Measurements from ENCODE around the gene KRT13. TPM values are rescaled to one million over a fixed set of nuclear protein-coding genes. Genes with fewer than 3 reads are reported as not detected.
A peak's percentile ranks its signal among the peaks of the same experiment; 100 is the strongest.

Gene KRT13
- total and polyA plus RNA-seq, 2 of the 4 experiments (the other 2 are of a cell fraction): 0.18 to 0.56 TPM

DNA sequence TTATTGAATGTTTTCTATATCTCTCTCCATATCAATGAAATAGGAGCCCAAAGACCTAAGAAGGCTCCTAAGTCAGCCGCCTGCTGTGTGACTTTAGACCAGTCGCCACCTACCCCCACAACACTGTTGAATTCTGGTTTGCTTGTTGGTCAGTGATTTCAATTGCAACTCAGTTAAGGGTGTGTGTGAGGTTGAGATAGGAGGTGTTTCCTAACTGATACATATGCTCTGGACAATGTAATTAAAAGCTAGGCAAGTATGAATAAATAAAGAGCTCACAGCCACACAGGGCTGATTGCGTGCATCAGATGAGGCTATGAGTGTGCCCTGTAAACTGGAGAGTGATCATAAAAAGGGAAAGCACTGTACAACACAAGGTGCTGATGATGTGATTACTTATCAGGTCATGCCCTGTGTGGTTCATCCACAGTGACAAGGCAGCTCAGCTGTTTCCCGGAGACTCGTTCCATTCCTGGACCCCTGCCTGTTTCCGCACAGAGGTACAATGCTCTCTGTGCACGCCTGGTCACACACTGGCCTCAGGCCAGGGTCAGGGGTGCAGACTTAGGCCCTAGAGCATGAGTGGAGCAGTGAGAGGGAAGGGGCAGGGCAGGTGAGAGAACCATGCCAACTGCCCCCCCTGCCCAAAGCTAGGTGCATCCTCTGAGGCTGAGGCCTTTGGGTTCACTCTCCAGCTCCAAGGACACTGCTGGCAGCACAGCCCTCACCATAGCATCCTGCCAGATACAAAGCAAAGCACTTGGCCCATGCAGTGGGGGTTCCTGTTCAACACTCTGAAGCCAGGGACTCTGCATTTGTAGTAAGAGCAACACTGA lies 21.2 kb downstream of the KRT13 start:
- Histone ChIP-seq H4K20me1 (ENCODE audit: insufficient read depth, low read length) (no peaks in the 10 kb centered on the region), H3K56ac (ENCODE audit: extremely low read depth, insufficient read depth, low read length) (no peak overlapping the region), H3K14ac (replicated peaks; ENCODE audit: low read depth, low read length) (no peak overlapping the region; the same call in 1 of the 2 replicates), H3K18ac (ENCODE audit: low read depth, low read length) (no peak overlapping the region), H3K9me3 (ENCODE audit: control insufficient read depth, insufficient read depth, low read length) (no peaks in the 10 kb centered on the region), H3K79me1 (ENCODE audit: low read depth in 1 of 2, low read length in 2 of 2) (no peaks in the 10 kb centered on the region), H2AFZ (replicated peaks; ENCODE audit: low read length, poor library complexity) (no peak overlapping the region), H3K23ac (ENCODE audit: low read depth, low read length) (no peak overlapping the region), H2AK9ac (replicated peaks; ENCODE audit: low read depth, low read length, poor library complexity) (peak overlapping the region; percentile 38), H2BK5ac (ENCODE audit: low read depth, low read length, poor library complexity, severe bottlenecking) (no peak overlapping the region), H2BK20ac (ENCODE audit: low read depth, low read length) (no peak overlapping the region), H2BK15ac (ENCODE audit: low read depth, low read length) (no peak overlapping the region), H2AK5ac (ENCODE audit: low read depth, low read length) (no peak overlapping the region), H4K91ac (ENCODE audit: insufficient read depth, low read depth, low read length) (no peak overlapping the region), H3K9me1 (ENCODE audit: insufficient read depth, low read length) (no peaks in the 10 kb centered on the region), H2BK120ac (ENCODE audit: low read depth, low read length) (no peak overlapping the region), H3K9ac (ENCODE audit: low read depth, low read length) (no peak overlapping the region), H3K27me3 (ENCODE audit: control insufficient read depth, insufficient read depth, low read length) (peaks cover 9% of the 10 kb centered on the region; the same call in 1 of the 2 replicates), H3K4me2 (ENCODE audit: low read depth, low read length) (no peak overlapping the region), H4K8ac (ENCODE audit: low read depth in 2 of 2, low read length in 2 of 2) (no peak overlapping the region), H3K36me3 (ENCODE audit: control insufficient read depth, insufficient read depth, low read length) (no peaks in the 10 kb centered on the region), H3K4me1 (ENCODE audit: control insufficient read depth, insufficient read depth, low read length) (no peaks in the 10 kb centered on the region), H3K4ac (ENCODE audit: low read depth, low read length) (no peak overlapping the region), H3K27ac (ENCODE audit: insufficient read depth, low read length) (no peak overlapping the region), H4K5ac (ENCODE audit: low read depth, low read length) (no peak overlapping the region), H3K4me3 (ENCODE audit: insufficient read depth, low read depth, low read length) (no peak overlapping the region)
- in situ Hi-C loops (cut with MboI; ENCODE audit: low sequenced_read_pairs) (no loop called here), dilution Hi-C loops (cut with HindIII; ENCODE audit: low sequenced_read_pairs, unreplicated experiment) (no loop called here), intact Hi-C loops (cut with micrococcal nuclease) (no loop called here)
- ATAC-seq (ENCODE audit: low read depth) (peak; percentile 27; the same call in 1 of the 2 replicates), DNase-seq (peak; percentile 37)
- no CpG with 5 or more reads among the region's 7 CpGs for WGBS, 2 experiments (ENCODE audit: extremely low coverage in 2 of 2, insufficient read length in 1 of 2)
- POLR2A ChIA-PET (ENCODE audit: unreplicated experiment): no interaction called here
- CTCF ChIA-PET: no interaction called here
- BruUV-seq (replicated peaks): no TSS peak
- TF ChIP-seq MAZ (IDR thresholded peaks at IDR 0.05; ENCODE audit: borderline replicate concordance, low read depth, low read length) (no peak), POLR2A (IDR thresholded peaks at IDR 0.05; ENCODE audit: low read depth, low read length) (no peak), CHD1 (IDR thresholded peaks at IDR 0.05; ENCODE audit: low read depth, low read length) (no peak), BHLHE40 (IDR thresholded peaks at IDR 0.05; ENCODE audit: low read depth, low read length) (no peak), MAFK (IDR thresholded peaks at IDR 0.05; ENCODE audit: low read depth, low read length) (no peak), FOS (IDR thresholded peaks at IDR 0.05; ENCODE audit: low read depth, low read length) (no peak), RCOR1 (IDR thresholded peaks at IDR 0.05; ENCODE audit: insufficient replicate concordance, low read length) (no peak), CEBPB (IDR thresholded peaks at IDR 0.05; ENCODE audit: low read depth, low read length) (no peak), RFX5 (IDR thresholded peaks at IDR 0.05; ENCODE audit: low read depth, low read length) (no peak), NFE2L2 (IDR thresholded peaks at IDR 0.05; ENCODE audit: low read depth, low read length) (no peak), SMC3 (IDR thresholded peaks at IDR 0.05; ENCODE audit: low read depth, low read length) (no peak)
- TF ChIP-seq, protein P1, sequence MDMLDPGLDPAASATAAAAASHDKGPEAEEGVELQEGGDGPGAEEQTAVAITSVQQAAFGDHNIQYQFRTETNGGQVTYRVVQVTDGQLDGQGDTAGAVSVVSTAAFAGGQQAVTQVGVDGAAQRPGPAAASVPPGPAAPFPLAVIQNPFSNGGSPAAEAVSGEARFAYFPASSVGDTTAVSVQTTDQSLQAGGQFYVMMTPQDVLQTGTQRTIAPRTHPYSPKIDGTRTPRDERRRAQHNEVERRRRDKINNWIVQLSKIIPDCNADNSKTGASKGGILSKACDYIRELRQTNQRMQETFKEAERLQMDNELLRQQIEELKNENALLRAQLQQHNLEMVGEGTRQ (IDR thresholded peaks at IDR 0.05; ENCODE audit: low read depth, low read length): no peak
- TF ChIP-seq, protein P2, sequence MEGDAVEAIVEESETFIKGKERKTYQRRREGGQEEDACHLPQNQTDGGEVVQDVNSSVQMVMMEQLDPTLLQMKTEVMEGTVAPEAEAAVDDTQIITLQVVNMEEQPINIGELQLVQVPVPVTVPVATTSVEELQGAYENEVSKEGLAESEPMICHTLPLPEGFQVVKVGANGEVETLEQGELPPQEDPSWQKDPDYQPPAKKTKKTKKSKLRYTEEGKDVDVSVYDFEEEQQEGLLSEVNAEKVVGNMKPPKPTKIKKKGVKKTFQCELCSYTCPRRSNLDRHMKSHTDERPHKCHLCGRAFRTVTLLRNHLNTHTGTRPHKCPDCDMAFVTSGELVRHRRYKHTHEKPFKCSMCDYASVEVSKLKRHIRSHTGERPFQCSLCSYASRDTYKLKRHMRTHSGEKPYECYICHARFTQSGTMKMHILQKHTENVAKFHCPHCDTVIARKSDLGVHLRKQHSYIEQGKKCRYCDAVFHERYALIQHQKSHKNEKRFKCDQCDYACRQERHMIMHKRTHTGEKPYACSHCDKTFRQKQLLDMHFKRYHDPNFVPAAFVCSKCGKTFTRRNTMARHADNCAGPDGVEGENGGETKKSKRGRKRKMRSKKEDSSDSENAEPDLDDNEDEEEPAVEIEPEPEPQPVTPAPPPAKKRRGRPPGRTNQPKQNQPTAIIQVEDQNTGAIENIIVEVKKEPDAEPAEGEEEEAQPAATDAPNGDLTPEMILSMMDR (conservative IDR thresholded peaks at IDR 0.05; ENCODE audit: low read depth, low read length): no peak
- TF ChIP-seq, protein P3, sequence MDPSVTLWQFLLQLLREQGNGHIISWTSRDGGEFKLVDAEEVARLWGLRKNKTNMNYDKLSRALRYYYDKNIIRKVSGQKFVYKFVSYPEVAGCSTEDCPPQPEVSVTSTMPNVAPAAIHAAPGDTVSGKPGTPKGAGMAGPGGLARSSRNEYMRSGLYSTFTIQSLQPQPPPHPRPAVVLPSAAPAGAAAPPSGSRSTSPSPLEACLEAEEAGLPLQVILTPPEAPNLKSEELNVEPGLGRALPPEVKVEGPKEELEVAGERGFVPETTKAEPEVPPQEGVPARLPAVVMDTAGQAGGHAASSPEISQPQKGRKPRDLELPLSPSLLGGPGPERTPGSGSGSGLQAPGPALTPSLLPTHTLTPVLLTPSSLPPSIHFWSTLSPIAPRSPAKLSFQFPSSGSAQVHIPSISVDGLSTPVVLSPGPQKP (IDR thresholded peaks at IDR 0.05; ENCODE audit: borderline replicate concordance, low read depth, low read length): no peak

Measured in IMR-90 (cell line).